Ovary (tissue), 9 donors: ENCODE data around the gene RAD51D. TPM values are rescaled to one million over a fixed set of nuclear protein-coding genes. Genes with fewer than 3 reads are reported as not detected.

Experiments
- DNase-seq, 5 donors: peaks; one replicate each; pipeline ENCODE4 v3.0.0-alpha.2; 2019 to 2020
- H3K27ac ChIP-seq, 2 donors: fragments of 200-600 bp; one replicate each; pipeline versions ENCODE4 v1.5.1 to v1.8.0; 2019 to 2022
- H3K27me3 ChIP-seq: fragments of 200-600 bp; one replicate; pipeline ENCODE4 v1.8.0; 2022
- H3K36me3 ChIP-seq: fragments of 200-600 bp; sonication (generic); one replicate; pipeline ENCODE4 v1.5.1; 2019
- H3K4me1 ChIP-seq: one replicate; pipeline ENCODE4 v1.8.1; 2013; ENCODE audit warnings: mild to moderate bottlenecking, moderate library complexity; ENCODE audit not compliant: insufficient read depth
- H3K4me3 ChIP-seq: fragments of 200-600 bp; sonication (generic); one replicate; pipeline ENCODE4 v1.5.1; 2017
- H3K9me3 ChIP-seq, 2 donors: fragments of 200-600 bp in 1 of 2; sonication (generic) in 1 of 2; one replicate each; pipeline versions ENCODE4 v1.5.1 to v1.8.1; 2013 to 2019; ENCODE audit warnings: mild to moderate bottlenecking in 1 of 2, moderate library complexity in 1 of 2
- EP300 ChIP-seq: sonication (generic); formaldehyde crosslinking; IDR thresholded peaks from one replicate; pipeline ENCODE4 v1.6.1; 2017; ENCODE audit warnings: antibody characterized with exemption
- POLR2A ChIP-seq: fragments of 450-650 bp; IDR thresholded peaks from one replicate; pipeline ENCODE4 v1.6.1; 2017; ENCODE audit warnings: antibody characterized with exemption, mild to moderate bottlenecking, moderate library complexity
- WGBS, 3 donors: extraction: QIAGEN DNeasy Blood & Tissue Kit in 1 of 3; methylation state at CpG; one replicate each; pipeline versions ENCODE4 v1.1.5 to v1.1.7; 2013 to 2017; 5-methylcytosine and 5-hydroxymethylcytosine counted together
- intact Hi-C, 4 donors: fragments of 100-400 bp; cut with DNase I; formaldehyde crosslinking; loops; one replicate each; pipeline versions ENCODE4 v1.11.0 to v1.15.1; 2022 to 2023
- polyA plus RNA-seq, 2 donors: library from polyadenylated mRNA; stranded (reverse); fragments of 200-250 nt in 1 of 2; fragments of 350-450 nt in 1 of 2; fragmentation: Illumina TruSeq in 1 of 2; extraction: RNeasy Lipid Tissue Mini Kit (QIAGEN cat#74804) in 1 of 2; gene quantifications; one replicate each; pipeline ENCODE4 v1.2.3, GENCODE V29; 2013 to 2014
- total RNA-seq, 7 donors: library from RNA; depleted of rRNA in 2 of 7; stranded (reverse); fragments of >200 nt in 2 of 7; fragmentation: NEBNext Ultra II Directional in 3 of 7; extraction: Animal tissue kit (Norgen Biotek cat#: 25700) in 3 of 7; gene quantifications; one replicate each; pipeline versions ENCODE4 v1.1.0 to v1.2.4, GENCODE V29; 2016 to 2023
- TF ChIP-seq, protein P1 (sequence below), 3 donors: fragments of 450-650 bp in 2 of 3; fragments of 200-600 bp in 1 of 3; IDR thresholded peaks; one replicate each; pipeline versions ENCODE4 v1.5.1 to v1.8.0; 2016 to 2022; ENCODE audit warnings: antibody characterized with exemption in 3 of 3, mild to moderate bottlenecking in 1 of 3
- donor health status: DM: no; HTN: no; CAD: no; lungs with moderate emphysema.
- donor health status: DM: no; HTN: no; CAD: no.
- donor health status: Bipolar disorder and iron deficiency.
- donor health status: DM: yes; HTN: yes; CAD: no.
- donor health status: DM: no; HTN: no; CAD: no.
- donor health status: DM: yes; HTN: yes; CAD: no.

Gene RAD51D
- total and polyA plus RNA-seq, 9 donors, result 7.3 to 16.7 (median 11.4) TPM

DNA sequence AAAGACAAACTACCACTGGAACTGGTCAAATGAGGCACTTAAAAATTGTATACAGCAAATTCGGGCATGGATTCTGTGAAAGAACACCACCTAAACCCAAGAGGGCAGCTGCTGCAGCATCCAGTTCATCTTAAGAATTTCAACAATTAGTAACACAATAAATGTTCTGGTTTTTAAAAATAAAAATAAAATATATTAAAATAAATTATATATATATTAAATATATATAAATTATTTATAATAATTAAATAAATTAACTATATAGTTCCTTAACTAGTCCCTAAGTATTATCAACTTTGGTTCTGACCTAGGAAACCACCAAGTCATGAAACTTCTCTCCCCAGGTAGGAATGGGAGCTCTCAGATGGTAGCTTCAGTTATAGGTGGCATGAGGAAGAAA, 42.8 kb downstream of the RAD51D start:
- Histone ChIP-seq H3K27ac (no peak overlapping the region), H3K9me3 (no peaks in the 10 kb centered on the region), H3K27me3 (no peaks in the 10 kb centered on the region), H3K36me3 (no peaks in the 10 kb centered on the region), H3K4me1 (no peaks in the 10 kb centered on the region), H3K4me3 (no peak overlapping the region)
- TF ChIP-seq EP300 (no peak), POLR2A (no peak)
- TF ChIP-seq, protein P1, sequence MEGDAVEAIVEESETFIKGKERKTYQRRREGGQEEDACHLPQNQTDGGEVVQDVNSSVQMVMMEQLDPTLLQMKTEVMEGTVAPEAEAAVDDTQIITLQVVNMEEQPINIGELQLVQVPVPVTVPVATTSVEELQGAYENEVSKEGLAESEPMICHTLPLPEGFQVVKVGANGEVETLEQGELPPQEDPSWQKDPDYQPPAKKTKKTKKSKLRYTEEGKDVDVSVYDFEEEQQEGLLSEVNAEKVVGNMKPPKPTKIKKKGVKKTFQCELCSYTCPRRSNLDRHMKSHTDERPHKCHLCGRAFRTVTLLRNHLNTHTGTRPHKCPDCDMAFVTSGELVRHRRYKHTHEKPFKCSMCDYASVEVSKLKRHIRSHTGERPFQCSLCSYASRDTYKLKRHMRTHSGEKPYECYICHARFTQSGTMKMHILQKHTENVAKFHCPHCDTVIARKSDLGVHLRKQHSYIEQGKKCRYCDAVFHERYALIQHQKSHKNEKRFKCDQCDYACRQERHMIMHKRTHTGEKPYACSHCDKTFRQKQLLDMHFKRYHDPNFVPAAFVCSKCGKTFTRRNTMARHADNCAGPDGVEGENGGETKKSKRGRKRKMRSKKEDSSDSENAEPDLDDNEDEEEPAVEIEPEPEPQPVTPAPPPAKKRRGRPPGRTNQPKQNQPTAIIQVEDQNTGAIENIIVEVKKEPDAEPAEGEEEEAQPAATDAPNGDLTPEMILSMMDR (IDR thresholded peaks at IDR 0.05), result no peak
- no peak for DNase-seq
- WGBS, 3 donors, result 91 to 100% (median 92%) methylated on average over 1 of the region's 1 CpG
- intact Hi-C loops, result no loop called here

DNA sequence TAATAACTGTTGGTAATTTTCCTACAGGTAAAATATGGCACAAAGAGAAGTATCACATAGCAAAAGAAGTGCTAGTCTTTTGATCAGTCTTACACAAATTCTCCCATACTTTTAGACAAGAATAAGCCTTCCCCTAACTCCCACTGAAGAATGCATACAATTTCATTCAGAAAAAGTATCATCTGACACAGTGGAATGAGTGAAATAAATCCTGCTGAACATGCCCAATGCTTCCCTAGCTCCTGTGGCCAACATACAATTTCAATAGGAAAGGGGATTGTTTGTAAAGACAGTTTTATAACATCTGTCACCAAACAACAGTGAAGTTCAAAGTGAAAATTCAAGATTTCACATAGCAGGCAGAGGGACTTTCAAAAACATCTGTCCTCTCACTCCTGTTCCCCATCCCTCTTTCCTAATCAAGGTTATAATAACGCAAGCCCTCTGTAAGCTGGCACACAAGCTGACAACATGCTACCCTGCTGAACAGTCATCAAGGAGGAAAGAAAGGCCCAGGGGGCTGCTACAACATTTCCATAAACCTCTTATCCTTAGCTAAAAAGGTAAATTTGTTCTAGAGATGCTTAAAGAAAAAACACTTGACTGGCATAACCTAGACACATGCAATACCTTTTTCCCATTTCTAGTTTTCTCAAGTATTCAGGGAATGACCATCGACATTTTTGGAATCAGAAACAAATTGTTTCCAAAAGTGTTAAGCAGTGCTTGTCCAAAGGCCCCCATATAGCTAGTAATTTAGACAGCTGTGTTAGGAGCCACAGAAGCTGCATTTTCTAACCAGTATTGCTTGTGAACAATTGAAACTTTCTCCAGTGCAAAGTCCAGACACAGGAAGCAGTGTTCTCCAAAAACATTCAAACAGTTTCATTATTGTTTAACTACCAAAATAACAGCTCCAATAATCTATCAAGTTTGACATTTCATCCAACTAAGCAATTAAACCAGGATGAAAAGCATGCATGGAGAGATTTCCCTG, 44.7 kb downstream of the RAD51D start:
- DNase-seq, result no peak
- Histone ChIP-seq H3K4me3 (no peak overlapping the region), H3K4me1 (no peaks in the 10 kb centered on the region), H3K9me3 (no peaks in the 10 kb centered on the region), H3K27ac (no peak overlapping the region), H3K27me3 (no peaks in the 10 kb centered on the region), H3K36me3 (no peaks in the 10 kb centered on the region)
- WGBS, 3 donors, result 55 to 76% (median 61%) methylated on average over 2 of the region's 2 CpGs
- intact Hi-C loops, result no loop called here
- TF ChIP-seq, protein P1 (IDR thresholded peaks at IDR 0.05), result no peak
- no peak for TF ChIP-seq EP300
- TF ChIP-seq POLR2A, result no peak

DNA sequence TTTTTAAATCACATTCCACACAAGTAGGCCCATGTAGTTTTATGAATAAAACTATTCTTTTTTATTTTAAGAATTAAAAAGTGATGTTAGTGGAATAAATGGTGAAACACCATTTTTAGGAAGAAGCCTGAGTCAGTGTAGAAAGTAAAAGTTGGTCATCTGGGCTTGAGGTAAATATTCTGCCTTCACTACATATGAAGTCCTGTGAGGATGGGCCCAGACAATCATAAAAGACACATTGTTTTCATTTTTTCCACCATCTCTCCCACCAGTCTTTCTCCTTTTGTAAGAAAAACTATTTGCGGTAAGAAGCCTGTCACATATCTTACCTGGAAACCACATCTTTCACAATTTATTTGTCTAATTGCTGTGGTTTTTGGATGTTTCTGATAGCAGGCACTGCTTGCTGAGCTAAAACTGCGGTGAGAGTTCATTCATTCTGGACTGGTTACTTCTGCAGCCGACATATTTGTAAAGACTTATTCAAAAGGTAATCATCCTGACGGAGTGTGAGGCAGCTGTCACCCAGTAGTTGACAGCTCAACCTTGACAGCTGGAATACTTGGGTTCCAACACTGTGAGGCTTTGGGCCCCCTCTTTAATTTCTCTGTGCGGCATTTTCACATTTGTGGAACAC, 45.6 kb downstream of the RAD51D start:
- H3K4me1 ChIP-seq, result no peaks in the 10 kb centered on the region
- 87 to 90% (median 89%) methylated on average over 5 of the region's 5 CpGs for WGBS, 3 donors
- H3K9me3 ChIP-seq, result no peaks in the 10 kb centered on the region
- no peak for DNase-seq
- TF ChIP-seq, protein P1 (IDR thresholded peaks at IDR 0.05), result no peak
- TF ChIP-seq POLR2A, result no peak
- no peak for TF ChIP-seq EP300
- intact Hi-C loops, result no loop called here
- no peak overlapping the region for H3K27ac ChIP-seq
- no peaks in the 10 kb centered on the region for H3K27me3 ChIP-seq
- no peaks in the 10 kb centered on the region for H3K36me3 ChIP-seq
- no peak overlapping the region for H3K4me3 ChIP-seq

DNA sequence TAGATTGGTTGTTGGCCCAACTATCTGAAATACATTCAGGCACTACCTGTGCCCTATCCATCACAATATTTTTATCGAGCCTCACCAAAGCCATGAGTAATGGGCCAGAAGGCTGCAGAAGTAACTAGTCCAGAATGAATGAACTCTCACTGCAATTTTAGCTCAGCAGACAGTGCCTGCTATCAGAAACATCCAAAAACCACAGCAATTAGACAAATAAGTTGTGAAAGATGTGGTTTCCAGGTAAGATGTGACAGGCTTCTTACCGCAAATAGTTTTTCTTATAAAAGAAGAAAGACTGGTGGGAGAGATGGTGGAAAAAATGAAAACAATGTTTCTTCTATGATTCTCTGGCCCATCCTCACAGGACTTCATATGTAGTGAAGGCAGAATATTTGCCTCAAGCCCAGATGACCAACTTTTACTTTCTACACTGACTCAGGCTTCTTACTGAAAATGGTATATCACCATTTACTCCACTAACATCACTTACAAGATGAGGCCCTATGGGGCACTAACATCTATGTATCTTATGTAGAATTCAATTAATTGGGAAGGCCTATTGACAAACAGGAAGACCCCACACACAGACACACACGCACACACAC, 46.4 kb downstream of the RAD51D start:
- intact Hi-C loops, result no loop called here
- Histone ChIP-seq H3K36me3 (no peaks in the 10 kb centered on the region), H3K27ac (no peak overlapping the region), H3K4me3 (no peak overlapping the region), H3K4me1 (no peaks in the 10 kb centered on the region), H3K27me3 (no peaks in the 10 kb centered on the region), H3K9me3 (no peaks in the 10 kb centered on the region)
- TF ChIP-seq POLR2A, result no peak
- TF ChIP-seq, protein P1 (IDR thresholded peaks at IDR 0.05), result no peak
- TF ChIP-seq EP300, result no peak
- 86 to 87% (median 87%) methylated on average over 3 of the region's 3 CpGs for WGBS, 3 donors
- no peak for DNase-seq
